ENCODE data around the gene MAN2B1.

GRCh38 chr19:12655546-12655945 is 11.0 kb downstream of the MAN2B1 start:
- TF ChIP-seq CTCF (conservative IDR thresholded peaks at IDR 0.05; ENCODE audit: low read length) (no peak), EZH2phosphoT487 (IDR thresholded peaks at IDR 0.05; ENCODE audit: borderline replicate concordance) (no peak)
